Coronary artery (tissue), 2 donors: ENCODE measurements around the gene TGFB3.

ENCODE experiments used
- DNase-seq: peaks from one replicate; pipeline ENCODE4 v3.0.0-alpha.2; 2017; ENCODE audit warnings: low spot score
- H3K27ac ChIP-seq, 2 donors: fragments of 200-600 bp; sonication (generic); one replicate each; pipeline ENCODE4 v1.5.1; 2016 to 2019
- H3K4me3 ChIP-seq: fragments of 200-600 bp; sonication (generic); 2 replicates; pipeline ENCODE4 v1.5.1; 2016; ENCODE audit warnings: mild to moderate bottlenecking, moderate library complexity
- TF ChIP-seq, protein P1 (sequence below): fragments of 200-600 bp; sonication (generic); IDR thresholded peaks from one replicate; pipeline ENCODE4 v1.5.1; 2019; ENCODE audit warnings: antibody characterized with exemption

The TGFB3 gene

DNA sequence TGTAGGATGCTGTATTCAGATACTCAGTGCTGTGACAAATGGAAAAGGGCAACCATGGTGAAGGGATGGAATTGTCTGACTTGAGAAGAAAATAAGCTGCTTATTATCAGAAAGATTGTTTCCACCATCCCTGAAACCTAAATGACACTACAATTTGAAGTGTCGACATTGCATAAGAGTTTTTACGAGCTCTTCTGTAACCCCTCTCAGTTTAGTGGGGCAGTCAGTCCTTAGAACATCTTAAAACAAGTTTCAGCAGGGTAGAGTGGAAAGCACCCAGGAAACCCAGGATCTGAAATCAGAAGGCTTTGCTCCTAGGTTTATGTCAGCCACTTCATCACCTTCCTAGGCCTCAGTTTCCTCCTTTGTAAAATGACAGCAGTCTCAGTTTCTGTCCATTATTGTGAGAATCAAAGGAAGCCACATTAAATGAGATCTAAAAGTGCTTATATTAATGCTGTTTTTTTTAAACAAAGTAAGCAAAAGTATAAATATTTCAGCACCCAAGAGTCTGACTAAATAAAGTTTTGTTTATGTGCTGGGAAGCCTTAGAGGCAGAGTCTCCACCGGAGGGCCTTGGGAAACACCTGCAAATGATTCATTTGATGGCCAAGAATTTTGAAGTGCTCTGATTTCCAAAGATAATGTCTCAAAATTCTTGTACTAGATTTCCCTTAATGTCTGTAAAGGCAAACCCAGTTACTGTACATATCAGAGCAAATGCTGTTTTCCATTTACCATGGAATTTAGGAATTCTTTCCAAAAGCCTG lies 5.6 kb upstream of the TGFB3 start:
- DNase-seq = no peak
- H3K4me3 ChIP-seq = no peak overlapping the region
- TF ChIP-seq, protein P1, sequence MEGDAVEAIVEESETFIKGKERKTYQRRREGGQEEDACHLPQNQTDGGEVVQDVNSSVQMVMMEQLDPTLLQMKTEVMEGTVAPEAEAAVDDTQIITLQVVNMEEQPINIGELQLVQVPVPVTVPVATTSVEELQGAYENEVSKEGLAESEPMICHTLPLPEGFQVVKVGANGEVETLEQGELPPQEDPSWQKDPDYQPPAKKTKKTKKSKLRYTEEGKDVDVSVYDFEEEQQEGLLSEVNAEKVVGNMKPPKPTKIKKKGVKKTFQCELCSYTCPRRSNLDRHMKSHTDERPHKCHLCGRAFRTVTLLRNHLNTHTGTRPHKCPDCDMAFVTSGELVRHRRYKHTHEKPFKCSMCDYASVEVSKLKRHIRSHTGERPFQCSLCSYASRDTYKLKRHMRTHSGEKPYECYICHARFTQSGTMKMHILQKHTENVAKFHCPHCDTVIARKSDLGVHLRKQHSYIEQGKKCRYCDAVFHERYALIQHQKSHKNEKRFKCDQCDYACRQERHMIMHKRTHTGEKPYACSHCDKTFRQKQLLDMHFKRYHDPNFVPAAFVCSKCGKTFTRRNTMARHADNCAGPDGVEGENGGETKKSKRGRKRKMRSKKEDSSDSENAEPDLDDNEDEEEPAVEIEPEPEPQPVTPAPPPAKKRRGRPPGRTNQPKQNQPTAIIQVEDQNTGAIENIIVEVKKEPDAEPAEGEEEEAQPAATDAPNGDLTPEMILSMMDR = no peak
- H3K27ac ChIP-seq = peak overlapping the region; percentile 87 to 91

GRCh38 chr14:75986439-75986765 lies 4.6 kb upstream of the TGFB3 start:
- TF ChIP-seq, protein P1 = no peak
- H3K27ac ChIP-seq = peak overlapping the region; percentile 87 to 97
- no peak for DNase-seq
- peak overlapping the region; percentile 96 for H3K4me3 ChIP-seq

- TF ChIP-seq, protein P1 = no peak
- peak; percentile 94 for DNase-seq
- peak within 1 kb of the TSS; percentile 87 to 97 for H3K27ac ChIP-seq
- H3K4me3 ChIP-seq = peak within 1 kb of the TSS; percentile 96
These were observed 4.0 kb upstream of the TGFB3 start, which contains the start of gene IFT43 for GRCh38 chr14:75985618-75986438. TSS of gene IFT43 (plus strand) at chr14:75985763. CDS start at chr14:75985787, 24 bp downstream.

DNA sequence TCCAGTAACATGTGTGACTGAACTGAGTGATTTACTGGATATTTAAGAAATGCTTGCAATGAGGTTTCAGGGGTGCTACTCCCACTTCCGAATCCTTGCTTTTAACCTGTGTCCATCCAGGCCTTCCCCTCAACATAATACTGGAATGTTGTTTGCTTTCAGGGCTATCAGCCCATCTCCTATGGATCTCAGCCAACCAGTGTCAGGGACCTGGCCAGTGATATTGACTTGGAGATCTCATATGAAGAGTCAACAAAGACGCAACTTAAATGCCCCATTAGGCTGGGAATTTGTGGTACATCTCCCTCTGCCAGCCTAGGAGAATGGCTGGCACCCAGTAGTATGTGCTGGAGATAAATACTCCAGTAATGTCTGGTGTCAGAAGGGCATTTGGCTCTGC lies 2.9 kb upstream of the TGFB3 start:
- TF ChIP-seq, protein P1 = no peak
- DNase-seq = no peak
- Histone ChIP-seq H3K27ac (peak overlapping the region; percentile 87 to 97), H3K4me3 (no peak overlapping the region)

DNA sequence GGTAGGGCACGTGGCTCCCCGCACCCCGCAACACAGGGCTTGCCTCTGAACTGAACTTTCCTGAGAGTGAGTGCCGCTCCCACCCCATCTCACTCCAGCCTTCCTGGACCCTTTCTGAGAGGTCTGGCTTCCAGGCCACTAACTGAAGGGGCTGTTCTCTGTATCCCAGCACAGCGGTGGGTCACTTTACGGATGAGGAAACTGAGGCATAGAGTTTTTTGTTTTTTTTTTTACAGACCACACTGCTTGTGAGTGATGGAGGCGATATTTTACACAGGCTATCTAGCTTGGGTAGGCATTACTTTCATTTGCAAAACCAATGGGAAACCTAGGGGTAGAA lies 1.2 kb upstream of the TGFB3 start:
- Histone ChIP-seq H3K4me3 (peak overlapping the region; percentile 92), H3K27ac (peak overlapping the region; percentile 92 to 97)
- TF ChIP-seq, protein P1 = no peak
- DNase-seq = no peak

DNA sequence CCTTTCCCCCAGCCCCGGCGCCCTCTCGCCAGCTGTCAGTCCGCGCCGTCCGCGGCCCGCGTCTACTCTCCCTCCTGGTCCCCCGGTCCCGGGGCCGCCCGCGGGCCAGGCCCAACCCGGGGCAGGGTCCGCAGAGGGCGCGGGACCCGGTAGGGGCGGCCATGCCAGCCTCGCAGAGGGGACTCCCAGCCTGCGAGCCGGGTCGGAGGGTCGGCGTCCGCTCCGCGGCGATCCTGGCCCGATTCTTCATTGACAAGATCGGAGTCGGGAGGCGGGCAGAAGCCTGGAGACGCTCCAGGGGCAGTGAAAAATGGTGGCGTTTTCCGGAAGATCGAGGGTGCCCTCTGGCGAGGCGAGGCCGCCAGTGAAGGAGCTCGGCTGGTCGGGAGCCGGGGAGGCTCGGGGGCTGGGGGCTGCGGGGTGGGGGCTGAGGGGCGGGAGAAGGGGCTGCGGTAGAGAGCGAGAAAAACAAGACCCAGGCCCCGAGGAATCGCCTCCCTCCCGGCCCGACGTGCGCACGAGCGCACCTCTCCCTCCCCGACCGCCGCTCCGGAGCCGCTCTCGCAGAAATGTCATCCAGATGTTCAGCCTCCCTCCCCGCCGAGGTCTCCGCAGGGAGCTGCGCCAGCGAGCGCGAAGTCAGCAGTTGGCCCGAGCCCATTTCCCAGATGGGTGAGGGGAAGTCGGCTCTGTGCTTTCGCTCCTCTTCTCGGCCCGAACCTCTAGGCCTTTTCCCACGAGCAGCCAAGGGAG lies 647 bp upstream of the TGFB3 start:
- Histone ChIP-seq H3K4me3 (peak overlapping the region; percentile 92), H3K27ac (peak overlapping the region; percentile 92 to 97)
- TF ChIP-seq, protein P1 = peak; percentile 36
- peak; percentile 93 for DNase-seq
